NT2/D1 (cell line): ENCODE results near the gene MAGI1.

ENCODE experiments used
- DNase-seq: peaks from one replicate; pipeline ENCODE4 v3.0.0-alpha.2; 2011; ENCODE audit warnings: low read depth, low spot score
- H3K27me3 ChIP-seq: 2 replicates; pipeline ENCODE4 v1.6.0; 2011; ENCODE audit warnings: mild to moderate bottlenecking; ENCODE audit not compliant: insufficient read length, insufficient read depth
- H3K36me3 ChIP-seq: 2 replicates; pipeline ENCODE4 v1.6.1; 2011; ENCODE audit warnings: mild to moderate bottlenecking, low read length, mixed read lengths; ENCODE audit not compliant: insufficient read depth, insufficient read length
- H3K4me1 ChIP-seq: 2 replicates; pipeline ENCODE4 v1.5.1; 2011; ENCODE audit not compliant: insufficient read depth, insufficient read length
- H3K4me3 ChIP-seq: 2 replicates; pipeline ENCODE4 v1.5.1; 2011; ENCODE audit warnings: low read depth; ENCODE audit not compliant: insufficient read length
- H3K9ac ChIP-seq: 2 replicates; pipeline ENCODE4 v1.6.0; 2011; ENCODE audit warnings: low read depth; ENCODE audit not compliant: insufficient read length
- H3K9me3 ChIP-seq: 2 replicates; pipeline ENCODE4 v1.5.1; 2011; ENCODE audit warnings: mild to moderate bottlenecking, low read length; ENCODE audit not compliant: insufficient read depth
- SUZ12 ChIP-seq: IDR thresholded peaks from 2 replicates; pipeline ENCODE4 v1.6.1; 2011; ENCODE audit not compliant: insufficient read length, insufficient read depth; ENCODE audit errors: extremely low read depth
- YY1 ChIP-seq: IDR thresholded peaks from 2 replicates; pipeline ENCODE4 v1.6.1; 2011; ENCODE audit not compliant: insufficient read length, insufficient read depth
- ZNF274 ChIP-seq: IDR thresholded peaks from 2 replicates; pipeline ENCODE4 v1.6.1; 2011; ENCODE audit warnings: mild to moderate bottlenecking, low read depth, low read length

Gene MAGI1

GRCh38 chr3:65432388-65433003 is 606.2 kb downstream of the MAGI1 start:
- Histone ChIP-seq H3K9me3 (no peaks in the 10 kb centered on the region), H3K27me3 (no peaks in the 10 kb centered on the region), H3K4me3 (no peak overlapping the region), H3K36me3 (peaks cover 19% of the 10 kb centered on the region), H3K9ac (no peak overlapping the region), H3K4me1 (no peaks in the 10 kb centered on the region)
- no peak for TF ChIP-seq ZNF274
- no peak for TF ChIP-seq SUZ12
- no peak for TF ChIP-seq YY1
- DNase-seq: no peak

DNA sequence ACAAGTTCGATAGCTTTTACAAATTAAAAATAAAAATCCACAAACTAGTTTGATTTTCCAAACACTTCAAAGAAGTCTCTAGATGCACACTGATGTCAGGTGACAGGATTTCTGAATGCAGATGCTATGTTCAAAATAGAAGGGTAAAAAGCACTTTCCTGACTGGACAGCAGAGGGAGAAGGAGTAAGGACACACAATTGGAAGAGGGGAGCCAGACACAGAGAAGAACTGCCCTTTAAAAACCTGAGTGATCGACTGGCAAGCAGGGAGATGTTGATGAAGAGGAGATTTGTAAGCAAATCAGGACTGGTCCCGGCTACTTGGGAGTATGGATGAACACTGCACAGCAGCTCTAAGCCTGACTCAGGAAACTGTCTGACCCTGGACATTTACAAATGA is 612.8 kb downstream of the MAGI1 start:
- H3K36me3 ChIP-seq: peaks cover 19% of the 10 kb centered on the region
- no peak overlapping the region for H3K4me3 ChIP-seq
- H3K9me3 ChIP-seq: no peaks in the 10 kb centered on the region
- no peaks in the 10 kb centered on the region for H3K27me3 ChIP-seq
- no peak overlapping the region for H3K9ac ChIP-seq
- TF ChIP-seq YY1 (no peak), ZNF274 (no peak), SUZ12 (no peak)
- DNase-seq: no peak
- H3K4me1 ChIP-seq: no peaks in the 10 kb centered on the region

DNA sequence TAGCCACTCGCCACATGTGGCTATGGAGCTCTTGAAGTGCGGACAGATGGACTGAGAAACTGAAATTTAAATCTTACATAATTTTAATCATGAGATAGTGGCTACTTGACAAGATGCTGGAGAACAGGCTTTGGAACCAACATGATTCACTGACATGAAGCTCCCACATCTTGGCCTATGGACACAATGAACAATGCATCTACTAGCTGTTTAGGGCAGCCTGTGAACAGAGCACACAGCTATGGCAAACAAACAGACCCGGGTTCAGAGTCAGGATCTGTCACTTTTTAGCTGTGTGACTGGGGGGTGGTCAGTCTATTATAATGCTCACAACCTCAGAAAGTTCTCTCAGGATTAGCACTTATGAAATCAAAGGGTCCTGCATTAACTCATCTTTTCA is 616.6 kb downstream of the MAGI1 start:
- no peak for DNase-seq
- H3K36me3 ChIP-seq: no peaks in the 10 kb centered on the region
- TF ChIP-seq YY1: no peak
- no peak for TF ChIP-seq SUZ12
- TF ChIP-seq ZNF274: no peak
- no peaks in the 10 kb centered on the region for H3K9me3 ChIP-seq
- no peak overlapping the region for H3K9ac ChIP-seq
- H3K4me1 ChIP-seq: no peaks in the 10 kb centered on the region
- no peak overlapping the region for H3K4me3 ChIP-seq
- no peaks in the 10 kb centered on the region for H3K27me3 ChIP-seq

DNA sequence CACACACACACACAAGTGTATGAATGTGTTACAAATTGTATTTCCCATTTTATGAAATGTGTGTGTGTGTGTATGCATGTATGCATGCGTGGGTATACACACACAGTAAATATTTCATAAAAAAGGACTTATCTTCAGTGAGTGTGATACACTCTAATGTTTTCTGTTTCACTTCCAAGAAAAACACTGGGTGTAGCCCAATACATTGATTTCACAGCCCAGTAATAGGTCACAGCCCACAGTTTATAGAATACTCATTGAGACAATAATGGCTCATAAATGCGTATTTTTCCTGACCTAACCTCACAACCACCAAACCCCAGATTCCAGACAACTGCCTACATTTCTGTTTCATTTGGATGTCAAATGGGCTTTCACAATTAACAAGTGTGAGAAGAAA is 619.5 kb downstream of the MAGI1 start:
- TF ChIP-seq YY1 (no peak), ZNF274 (no peak)
- Histone ChIP-seq H3K9me3 (no peaks in the 10 kb centered on the region), H3K36me3 (no peaks in the 10 kb centered on the region), H3K4me3 (no peak overlapping the region), H3K9ac (no peak overlapping the region), H3K27me3 (no peaks in the 10 kb centered on the region), H3K4me1 (no peaks in the 10 kb centered on the region)
- no peak for DNase-seq

GRCh38 chr3:65413891-65414290 is 624.8 kb downstream of the MAGI1 start:
- TF ChIP-seq SUZ12: no peak
- no peak for TF ChIP-seq ZNF274
- no peak for TF ChIP-seq YY1
- Histone ChIP-seq H3K4me3 (no peak overlapping the region), H3K9me3 (no peaks in the 10 kb centered on the region), H3K27me3 (no peaks in the 10 kb centered on the region), H3K9ac (no peak overlapping the region), H3K4me1 (no peaks in the 10 kb centered on the region), H3K36me3 (no peaks in the 10 kb centered on the region)
- no peak for DNase-seq

- Histone ChIP-seq H3K36me3 (no peaks in the 10 kb centered on the region), H3K4me3 (no peak overlapping the region)
- DNase-seq: no peak
Measured at GRCh38 chr3:65412588-65412987, 626.1 kb downstream of the MAGI1 start.

DNA sequence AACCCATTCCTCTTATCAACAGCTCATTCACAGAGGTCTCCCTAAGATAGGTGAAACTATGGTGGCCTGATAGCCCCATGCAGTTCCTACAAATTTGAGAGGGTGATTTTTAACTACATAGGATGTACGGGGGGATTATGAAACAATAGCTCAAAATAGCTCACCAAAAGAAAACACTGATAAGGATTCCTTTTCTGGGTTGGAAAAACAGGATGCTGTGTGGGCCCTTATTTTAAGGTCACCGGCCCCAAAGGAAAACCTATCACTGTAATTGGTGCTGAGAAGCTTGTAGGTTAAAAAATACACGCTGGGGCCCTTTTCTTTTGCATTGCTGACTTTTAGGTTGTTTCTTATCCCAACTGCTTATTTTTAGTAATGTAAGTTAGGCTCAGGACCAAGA is 627.4 kb downstream of the MAGI1 start:
- no peaks in the 10 kb centered on the region for H3K27me3 ChIP-seq
- no peaks in the 10 kb centered on the region for H3K9me3 ChIP-seq
- H3K9ac ChIP-seq: no peak overlapping the region
- no peaks in the 10 kb centered on the region for H3K36me3 ChIP-seq
- H3K4me1 ChIP-seq: no peaks in the 10 kb centered on the region
- no peak for DNase-seq
- H3K4me3 ChIP-seq: no peak overlapping the region
- TF ChIP-seq YY1: no peak
- no peak for TF ChIP-seq SUZ12
- TF ChIP-seq ZNF274: no peak

More at GRCh38 chr3:65412588-65412987, 626.1 kb downstream of the MAGI1 start:
- Histone ChIP-seq H3K9me3 (no peaks in the 10 kb centered on the region), H3K4me1 (no peaks in the 10 kb centered on the region), H3K9ac (no peak overlapping the region), H3K27me3 (no peaks in the 10 kb centered on the region)
- TF ChIP-seq YY1: no peak
- TF ChIP-seq SUZ12: no peak
- no peak for TF ChIP-seq ZNF274
